HG03439 (cell line): Measurements from ENCODE around the gene KATNB1.

Experiments used
- ATAC-seq: cut with Tn5 transposase; IDR thresholded peaks from one replicate; pipeline ENCODE4 v1.9.1; 2021; ENCODE audit warnings: mild to moderate bottlenecking, moderate library complexity; ENCODE audit not compliant: unreplicated experiment

The KATNB1 gene

DNA sequence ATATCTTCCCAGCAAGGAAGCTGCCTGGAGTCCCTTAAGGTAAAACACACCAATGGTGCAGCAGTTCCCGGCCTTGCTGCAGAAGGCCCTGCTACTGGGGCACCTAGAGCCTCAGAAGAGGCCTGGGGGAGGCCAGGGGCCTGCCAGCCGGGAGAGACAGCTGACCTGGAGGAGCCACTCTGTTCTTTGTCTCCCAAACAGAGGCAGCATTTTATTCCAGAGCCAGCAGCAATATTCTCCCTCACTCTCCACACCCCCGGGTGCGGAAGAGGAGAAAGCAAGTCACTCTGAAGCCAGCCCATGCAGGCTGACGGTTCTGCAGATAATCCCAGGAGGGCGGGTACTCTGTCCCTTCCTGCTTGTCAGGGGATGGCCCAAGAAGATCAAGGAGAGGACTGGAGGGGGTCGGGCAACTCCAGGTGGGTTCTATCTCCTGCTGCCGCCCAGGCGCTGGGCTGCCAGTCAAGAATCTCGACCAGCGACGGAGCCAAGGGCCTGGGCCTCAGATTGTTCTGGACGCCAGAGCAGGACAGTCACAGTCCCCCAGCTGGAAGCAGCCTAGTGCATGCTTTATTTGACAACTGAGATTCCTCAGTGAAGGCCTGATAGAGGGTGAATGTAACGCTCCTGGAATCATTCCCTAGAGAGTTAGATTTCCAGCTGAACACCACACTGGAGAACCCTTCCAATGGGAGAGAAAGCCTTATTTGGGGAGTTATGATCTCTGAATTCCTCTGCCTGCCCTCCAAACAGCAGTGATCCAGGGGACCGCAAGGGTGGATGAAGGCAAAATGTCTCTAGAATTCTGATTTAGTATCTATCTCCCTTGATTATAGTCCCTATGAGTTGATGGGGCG lies 67.8 kb downstream of the KATNB1 start:
- no peak for ATAC-seq

DNA sequence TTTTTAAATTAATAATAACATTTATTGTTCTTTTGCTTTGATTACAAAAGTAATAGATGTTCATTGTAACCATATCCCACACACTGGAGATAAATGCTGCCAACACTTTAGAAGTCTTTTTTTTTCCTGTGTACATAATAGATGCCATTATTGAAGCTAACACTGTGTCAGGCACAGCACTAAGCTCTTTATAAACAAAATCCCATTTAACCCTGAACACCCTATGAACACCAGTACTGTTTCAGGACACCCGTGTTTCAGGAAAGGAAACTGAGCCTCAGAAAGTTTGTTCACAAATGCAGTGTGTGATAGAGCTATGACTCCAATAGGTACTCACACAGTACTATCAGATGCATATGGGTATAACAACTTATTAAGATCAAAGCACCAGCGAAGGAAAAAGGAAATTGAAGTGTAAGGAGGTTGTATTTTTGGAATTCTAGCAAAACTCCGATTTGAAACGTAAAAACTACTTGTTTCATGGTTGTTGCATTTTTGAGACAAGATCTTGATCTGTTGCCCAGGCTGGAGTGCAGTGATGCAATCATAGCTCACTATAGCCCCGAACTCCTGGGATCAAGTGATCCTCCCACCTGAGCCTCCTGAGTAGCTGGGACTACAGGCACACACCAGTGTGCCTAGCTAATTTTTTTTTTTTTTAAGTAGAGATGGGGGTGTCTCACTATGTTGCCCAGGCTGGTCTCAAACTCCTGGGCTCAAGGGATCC lies 68.7 kb downstream of the KATNB1 start:
- no peak for ATAC-seq

DNA sequence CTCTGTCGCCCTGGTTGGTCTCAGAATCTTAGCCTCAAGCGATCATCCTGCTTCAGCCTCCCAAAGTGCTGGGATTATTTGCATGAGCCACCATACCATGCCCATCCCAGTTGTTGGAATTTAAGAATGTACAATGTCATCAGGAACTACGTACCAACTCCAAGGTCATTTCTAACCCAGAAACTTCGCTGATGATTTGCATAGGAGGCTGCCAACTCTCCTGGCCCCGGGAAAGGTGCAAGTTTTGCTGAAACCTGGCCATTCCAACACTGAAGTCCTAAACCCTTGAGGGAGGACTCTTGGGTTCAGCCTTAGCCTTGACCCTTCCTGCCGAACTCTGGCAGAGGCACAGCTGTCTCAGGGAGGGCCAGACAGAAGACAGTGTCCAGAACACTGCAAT lies 69.6 kb downstream of the KATNB1 start:
- no peak for ATAC-seq
